GM13976 (cell line): Measurements from ENCODE around the gene GLIS1.

Experiments
- DNase-seq: peaks from one replicate; pipeline ENCODE4 v3.0.0; 2012; ENCODE audit warnings: low spot score
- in situ Hi-C: fragments of 300-500 bp; cut with MboI; formaldehyde crosslinking; loops from one replicate; pipeline ENCODE4 v1.12.0; 2022; ENCODE audit warnings: low sequenced_read_pairs, mixed read lengths, inconsistent platforms; ENCODE audit not compliant: unreplicated experiment
- TF ChIP-seq, protein P1 (sequence below): IDR thresholded peaks from 2 replicates; pipeline ENCODE4 v1.5.1; 2012; ENCODE audit warnings: borderline replicate concordance, mild to moderate bottlenecking; ENCODE audit not compliant: insufficient read depth; ENCODE audit errors: extremely low read depth, missing control alignments, control extremely low read depth

GLIS1 gene

DNA sequence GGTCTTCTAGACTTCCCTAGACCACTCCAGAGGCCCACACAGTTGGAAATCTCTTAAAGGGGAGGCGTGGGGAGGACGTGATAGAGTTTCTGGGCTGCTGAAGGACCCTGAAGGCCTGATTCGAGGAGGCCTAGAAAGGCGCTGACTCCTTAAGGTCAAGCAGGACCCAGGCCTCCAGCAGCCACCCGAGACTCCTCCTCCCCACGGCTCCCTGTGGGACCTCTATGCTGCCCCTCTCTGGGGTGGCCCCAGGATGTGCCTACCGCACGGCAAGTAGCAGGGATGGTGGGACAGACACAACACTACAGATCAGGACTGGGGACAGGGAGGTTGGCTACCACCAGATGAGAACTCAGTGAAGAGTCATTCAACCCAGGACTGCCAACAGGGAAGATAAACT is 77.5 kb downstream of the GLIS1 start:
- DNase-seq: no peak
- in situ Hi-C loops: no loop called here

DNA sequence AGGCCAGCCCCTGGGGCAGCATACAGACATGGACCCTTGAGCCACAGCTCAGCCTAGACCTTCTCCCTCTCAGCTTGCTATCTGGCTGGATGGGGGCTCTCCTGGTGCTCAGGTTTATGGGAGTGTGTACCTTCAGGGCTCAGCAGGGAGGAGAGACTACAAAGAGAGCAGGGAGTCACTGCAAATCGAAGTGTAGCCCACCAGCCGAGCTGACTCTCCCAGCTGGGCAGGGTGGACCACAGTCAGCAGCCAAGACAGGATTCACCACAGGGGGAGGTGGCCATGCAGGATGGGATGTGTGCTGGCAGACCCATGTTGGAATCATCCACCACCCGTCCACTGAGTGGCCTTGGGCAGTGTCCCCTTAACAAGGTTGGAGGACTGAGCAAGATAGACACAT is 78.3 kb downstream of the GLIS1 start:
- TF ChIP-seq, protein P1, sequence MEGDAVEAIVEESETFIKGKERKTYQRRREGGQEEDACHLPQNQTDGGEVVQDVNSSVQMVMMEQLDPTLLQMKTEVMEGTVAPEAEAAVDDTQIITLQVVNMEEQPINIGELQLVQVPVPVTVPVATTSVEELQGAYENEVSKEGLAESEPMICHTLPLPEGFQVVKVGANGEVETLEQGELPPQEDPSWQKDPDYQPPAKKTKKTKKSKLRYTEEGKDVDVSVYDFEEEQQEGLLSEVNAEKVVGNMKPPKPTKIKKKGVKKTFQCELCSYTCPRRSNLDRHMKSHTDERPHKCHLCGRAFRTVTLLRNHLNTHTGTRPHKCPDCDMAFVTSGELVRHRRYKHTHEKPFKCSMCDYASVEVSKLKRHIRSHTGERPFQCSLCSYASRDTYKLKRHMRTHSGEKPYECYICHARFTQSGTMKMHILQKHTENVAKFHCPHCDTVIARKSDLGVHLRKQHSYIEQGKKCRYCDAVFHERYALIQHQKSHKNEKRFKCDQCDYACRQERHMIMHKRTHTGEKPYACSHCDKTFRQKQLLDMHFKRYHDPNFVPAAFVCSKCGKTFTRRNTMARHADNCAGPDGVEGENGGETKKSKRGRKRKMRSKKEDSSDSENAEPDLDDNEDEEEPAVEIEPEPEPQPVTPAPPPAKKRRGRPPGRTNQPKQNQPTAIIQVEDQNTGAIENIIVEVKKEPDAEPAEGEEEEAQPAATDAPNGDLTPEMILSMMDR: no peak
- in situ Hi-C loops: no loop called here
- no peak for DNase-seq

More for the DNA sequence above, 77.5 kb downstream of the GLIS1 start:
- TF ChIP-seq, protein P1: no peak

DNA sequence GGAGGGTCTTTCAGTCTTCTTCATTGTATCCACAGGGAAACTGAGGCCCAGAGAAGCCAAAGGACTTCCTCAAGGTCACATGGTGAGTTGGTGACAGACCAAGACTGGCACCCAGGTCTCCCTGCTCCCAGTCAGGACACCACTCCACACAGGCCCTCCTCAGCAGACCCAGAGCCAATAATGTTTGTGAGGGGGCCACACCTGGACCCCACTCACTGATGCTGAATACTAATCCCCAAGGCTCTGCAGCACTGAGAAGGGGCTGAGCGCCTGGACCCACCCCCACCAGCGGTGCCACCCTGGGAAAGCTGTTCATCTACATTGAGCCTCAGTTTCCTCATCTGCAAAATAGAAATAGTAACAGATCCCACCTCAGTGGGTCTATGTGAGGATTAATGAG is 79.5 kb downstream of the GLIS1 start:
- in situ Hi-C loops: no loop called here
- TF ChIP-seq, protein P1: no peak

DNA sequence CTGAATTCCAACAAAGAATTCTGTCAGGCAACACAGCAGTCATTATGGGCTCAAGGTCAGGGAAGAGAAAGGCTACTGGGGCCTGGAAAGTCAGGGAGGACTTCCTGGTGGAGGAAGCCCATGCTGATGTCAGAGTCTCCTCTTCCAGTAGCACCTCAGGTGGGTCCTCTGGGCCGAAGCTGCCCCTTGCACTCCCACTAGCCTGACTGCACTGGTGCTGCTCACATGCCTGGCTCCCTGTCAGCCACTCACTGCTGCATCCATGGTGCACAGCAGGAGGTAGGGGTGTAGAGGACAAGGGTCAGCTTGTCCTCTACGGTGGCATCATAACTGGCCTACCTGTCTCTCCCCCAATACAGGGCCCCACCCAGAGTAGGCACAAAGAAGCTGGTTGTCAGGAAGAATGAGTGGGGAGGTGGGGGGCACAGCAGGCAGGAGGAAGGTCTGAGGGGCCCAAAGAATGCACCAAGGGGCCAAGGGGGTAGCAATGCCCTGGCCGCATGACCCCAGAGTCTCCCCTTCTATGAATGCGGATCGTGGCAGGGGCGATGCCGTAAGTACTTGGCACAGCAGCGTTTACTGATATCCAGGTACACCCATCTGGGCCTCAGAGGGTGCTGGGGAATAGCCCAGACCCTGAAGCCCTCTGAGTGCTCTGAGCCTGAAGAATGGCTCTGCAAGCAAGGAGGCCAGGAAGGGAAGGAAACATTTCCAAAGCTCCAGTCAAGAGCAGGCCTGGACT is 80.3 kb downstream of the GLIS1 start:
- in situ Hi-C loops: no loop called here
- TF ChIP-seq, protein P1: no peak
- no peak for DNase-seq

More for the DNA sequence above, 79.5 kb downstream of the GLIS1 start:
- no peak for DNase-seq

DNA sequence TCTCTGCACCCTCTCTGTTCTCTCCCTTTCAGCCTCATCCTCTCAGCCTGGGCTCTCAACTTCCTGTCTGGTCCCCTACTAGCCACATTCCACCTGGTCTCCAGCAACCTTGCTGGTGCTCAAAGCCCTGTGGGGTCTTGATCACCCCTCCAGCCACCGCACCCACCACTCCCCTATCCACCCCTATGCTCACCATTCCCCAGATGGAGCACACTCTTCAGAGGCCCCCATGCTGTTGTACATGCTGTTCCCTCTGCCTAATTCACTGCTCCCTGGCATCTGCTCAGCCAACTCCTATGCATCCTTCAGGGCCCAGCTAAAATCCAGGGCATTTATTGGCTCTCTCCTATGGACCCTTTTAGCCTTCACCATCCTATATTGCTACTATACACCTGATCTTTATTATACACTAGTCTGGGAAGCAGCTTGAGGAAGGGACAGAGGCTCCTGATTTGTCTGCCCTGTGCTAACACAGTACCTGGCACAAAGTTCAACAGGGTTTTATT is 81.0 kb downstream of the GLIS1 start:
- in situ Hi-C loops: no loop called here
- DNase-seq: no peak
- TF ChIP-seq, protein P1: no peak

DNA sequence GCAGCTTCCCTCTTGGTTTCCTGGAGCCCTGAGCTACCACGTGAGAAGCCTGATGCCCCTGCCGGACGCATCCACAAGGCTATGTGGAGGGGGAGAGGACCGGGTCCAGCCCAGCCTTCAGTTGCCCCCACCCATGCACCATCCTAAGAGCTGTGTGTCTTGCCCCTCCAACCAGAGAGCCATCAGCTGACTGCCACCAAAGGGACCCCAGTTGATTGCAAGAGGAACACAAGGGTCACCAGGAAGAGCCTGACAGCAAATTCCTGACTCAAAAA is 81.5 kb downstream of the GLIS1 start:
- no peak for DNase-seq
- in situ Hi-C loops: no loop called here
- TF ChIP-seq, protein P1: no peak
